Measurements from ENCODE around the gene MEI1. TPM values are rescaled to one million over a fixed set of nuclear protein-coding genes. Genes with fewer than 3 reads are reported as not detected.

MEI1 gene
- total and polyA plus RNA-seq, 8 donors, result 1.5 to 7.9 (median 3.3) TPM

GRCh38 chr22:41830174-41830573 is 130.9 kb downstream of the MEI1 start:
- TF ChIP-seq CTCF (IDR thresholded peaks at IDR 0.05), result no peak
- Histone ChIP-seq H3K4me3 (no peak overlapping the region), H3K27me3 (no peaks in the 10 kb centered on the region), H3K9me3 (no peaks in the 10 kb centered on the region), H3K4me1 (peaks cover 11 to 45% of the 10 kb centered on the region in 2 donors), H3K27ac (no peak overlapping the region), H3K36me3 (peaks cover 0 to 11% of the 10 kb centered on the region in 2 donors)
- DNase-seq, result no peak
- intact Hi-C loops (cut with DNase I), result no loop called here
- no peak for ATAC-seq

- no peak for DNase-seq
- intact Hi-C loops (cut with DNase I), result no loop called here
- peaks cover 3 to 46% of the 10 kb centered on the region in 2 donors for H3K4me1 ChIP-seq
- ATAC-seq, result no peak
- no peaks in the 10 kb centered on the region for H3K27me3 ChIP-seq
- H3K27ac ChIP-seq, result peak overlapping the region in 1 of 2 donors; percentile 96
- H3K36me3 ChIP-seq, result peaks cover 0 to 12% of the 10 kb centered on the region in 2 donors
- TF ChIP-seq CTCF (IDR thresholded peaks at IDR 0.05), result no peak
- no peak overlapping the region for H3K4me3 ChIP-seq
- no peaks in the 10 kb centered on the region for H3K9me3 ChIP-seq
Measured at GRCh38 chr22:41831383-41831782, 132.1 kb downstream of the MEI1 start.

GRCh38 chr22:41831828-41832552 is 132.7 kb downstream of the MEI1 start:
- H3K4me1 ChIP-seq, result peaks cover 3 to 47% of the 10 kb centered on the region in 2 donors
- ATAC-seq, result no peak
- intact Hi-C loops (cut with DNase I), result no loop called here

GRCh38 chr22:41832553-41833368 is 133.5 kb downstream of the MEI1 start, which contains the start of gene SREBF2:
Gene SREBF2 (plus strand): TSS chr22:41833105. CDS start chr22:41833271, 166 bp downstream.
- TF ChIP-seq CTCF (IDR thresholded peaks at IDR 0.05), result no peak
- intact Hi-C loops (cut with DNase I), result no loop called here
- peak within 1 kb of the TSS; percentile 87 to 98 for H3K4me3 ChIP-seq
- no peaks in the 10 kb centered on the region for H3K9me3 ChIP-seq
- H3K27me3 ChIP-seq, result no peaks in the 10 kb centered on the region
- peak within 1 kb of the TSS; percentile 94 to 96 for H3K27ac ChIP-seq
- peak; percentile 92 for ATAC-seq
- H3K4me1 ChIP-seq, result peaks cover 3 to 49% of the 10 kb centered on the region in 2 donors
- DNase-seq, result peak; percentile 98 to 100 (median 99)
- H3K36me3 ChIP-seq, result peaks cover 0 to 21% of the 10 kb centered on the region in 2 donors

More at GRCh38 chr22:41831828-41832552, 132.7 kb downstream of the MEI1 start:
- DNase-seq, result no peak
- no peaks in the 10 kb centered on the region for H3K9me3 ChIP-seq
- H3K4me3 ChIP-seq, result peak overlapping the region; percentile 87 to 98
- H3K27ac ChIP-seq, result peak overlapping the region; percentile 94 to 96
- H3K36me3 ChIP-seq, result peaks cover 0 to 16% of the 10 kb centered on the region in 2 donors
- TF ChIP-seq CTCF (IDR thresholded peaks at IDR 0.05), result no peak
- H3K27me3 ChIP-seq, result no peaks in the 10 kb centered on the region

Data from left lung (tissue), 10 donors.